WTC11 (cell line): ENCODE data around the gene NGF. TPM values are rescaled to one million over a fixed set of nuclear protein-coding genes. Genes with fewer than 3 reads are reported as not detected.

Source experiments
- ATAC-seq: fragments of 200-7000 bp; cut with Tn5 transposase; 2 replicates; pipeline ENCODE4 v1.10.0; 2021; ENCODE audit warnings: mild to moderate bottlenecking, moderate library complexity
- CTCF ChIA-PET: fragments of 300-600 bp; sonication (Branson Sonifier 250); formaldehyde crosslinking; loops from one replicate; lab custom pipeline; 2021; ENCODE audit warnings: antibody characterized with exemption; lab: Charles Lee
- POLR2A ChIA-PET: fragments of 350-600 bp; sonication (Branson Sonifier 250); formaldehyde crosslinking; loops from one replicate; lab custom pipeline; 2021; ENCODE audit warnings: antibody characterized with exemption; lab: Charles Lee
- DNase-seq: peaks from one replicate; pipeline ENCODE4 v3.0.0; 2021; ENCODE audit warnings: low spot score
- H3K27ac Mint-ChIP-seq: 2 replicates; pipeline ENCODE4 v1.8.0; 2021; ENCODE audit warnings: mixed read lengths
- H3K27me3 Mint-ChIP-seq: 2 replicates; pipeline ENCODE4 v1.8.0; 2021; ENCODE audit warnings: low read depth, mild to moderate bottlenecking, moderate library complexity, mixed read lengths
- H3K36me3 Mint-ChIP-seq: 2 replicates; pipeline ENCODE4 v1.8.0; 2021; ENCODE audit warnings: mixed read lengths
- H3K4me1 Mint-ChIP-seq: 2 replicates; pipeline ENCODE4 v1.8.0; 2022; ENCODE audit warnings: mixed read lengths
- H3K4me3 Mint-ChIP-seq: 2 replicates; pipeline ENCODE4 v1.8.0; 2021; ENCODE audit warnings: mild to moderate bottlenecking, moderate library complexity, mixed read lengths
- H3K9me3 Mint-ChIP-seq: 2 replicates; pipeline ENCODE4 v1.8.0; 2021; ENCODE audit warnings: mixed read lengths
- ARID4B ChIP-seq: sonication (generic); formaldehyde crosslinking; IDR thresholded peaks from 2 replicates; pipeline ENCODE4 v1.8.0; 2023; ENCODE audit warnings: missing genetic modification reagents, mild to moderate bottlenecking, borderline replicate concordance
- CREM ChIP-seq: sonication (generic); formaldehyde crosslinking; IDR thresholded peaks from 2 replicates; pipeline ENCODE4 v1.8.1; 2022; ENCODE audit warnings: mild to moderate bottlenecking, missing genetic modification reagents, moderate library complexity
- E2F1 ChIP-seq: sonication (generic); formaldehyde crosslinking; IDR thresholded peaks from 2 replicates; pipeline ENCODE4 v1.8.0; 2022; ENCODE audit warnings: mild to moderate bottlenecking, missing genetic modification reagents
- FOXP1 ChIP-seq: sonication (generic); formaldehyde crosslinking; IDR thresholded peaks from 2 replicates; pipeline ENCODE4 v1.8.0; 2022; ENCODE audit warnings: missing genetic modification reagents, mild to moderate bottlenecking, moderate library complexity, borderline replicate concordance
- GABPB1 ChIP-seq: sonication (generic); formaldehyde crosslinking; IDR thresholded peaks from 2 replicates; pipeline ENCODE4 v1.8.1; 2023; ENCODE audit warnings: mild to moderate bottlenecking, missing genetic modification reagents
- GTF2I ChIP-seq: fragments of 250-450 bp; sonication (Bioruptor Pico); conservative IDR thresholded peaks from 2 replicates; pipeline ENCODE4 v1.4.0; 2021; ENCODE audit warnings: mild to moderate bottlenecking
- HMGXB4 ChIP-seq: sonication (generic); formaldehyde crosslinking; IDR thresholded peaks from 2 replicates; pipeline ENCODE4 v1.8.1; 2023; ENCODE audit warnings: mild to moderate bottlenecking, moderate library complexity, missing genetic modification reagents
- IRF2 ChIP-seq: sonication (generic); formaldehyde crosslinking; IDR thresholded peaks from 2 replicates; pipeline ENCODE4 v1.8.0; 2022; ENCODE audit warnings: low read depth, missing genetic modification reagents, borderline replicate concordance
- RELA ChIP-seq: sonication (generic); formaldehyde crosslinking; IDR thresholded peaks from 2 replicates; pipeline ENCODE4 v1.8.1; 2022; ENCODE audit warnings: missing genetic modification reagents, mild to moderate bottlenecking, borderline replicate concordance
- RORB ChIP-seq: fragments of 250-450 bp; sonication (Bioruptor Pico); IDR thresholded peaks from 2 replicates; pipeline ENCODE4 v1.9.0; 2021; ENCODE audit warnings: mild to moderate bottlenecking
- SOX15 ChIP-seq: fragments of 250-450 bp; sonication (Bioruptor Pico); IDR thresholded peaks from 2 replicates; pipeline ENCODE4 v1.9.0; 2021; ENCODE audit warnings: mild to moderate bottlenecking
- ZBTB21 ChIP-seq: sonication (generic); formaldehyde crosslinking; IDR thresholded peaks from 2 replicates; pipeline ENCODE4 v1.8.1; 2023; ENCODE audit warnings: mild to moderate bottlenecking, missing genetic modification reagents, borderline replicate concordance
- ZNF232 ChIP-seq: sonication (generic); formaldehyde crosslinking; IDR thresholded peaks from 2 replicates; pipeline ENCODE4 v1.8.0; 2022; ENCODE audit warnings: mild to moderate bottlenecking, missing genetic modification reagents
- ZNF281 ChIP-seq: sonication (generic); formaldehyde crosslinking; IDR thresholded peaks from 2 replicates; pipeline ENCODE4 v1.8.0; 2023; ENCODE audit warnings: mild to moderate bottlenecking, missing genetic modification reagents
- ZNF423 ChIP-seq: fragments of 250-450 bp; sonication (Bioruptor Pico); IDR thresholded peaks from 2 replicates; pipeline ENCODE4 v2.1.2; 2022; ENCODE audit warnings: mild to moderate bottlenecking, moderate library complexity
- ZNF425 ChIP-seq: fragments of 250-450 bp; sonication (Bioruptor Pico); conservative IDR thresholded peaks from 2 replicates; pipeline ENCODE4 v1.9.0; 2021; ENCODE audit warnings: mild to moderate bottlenecking
- total RNA-seq: library from RNA; stranded (reverse); gene quantifications from 3 replicates; pipeline ENCODE4 v1.2.3, GENCODE V29; 2021

Gene NGF
- total RNA-seq, 1 experiment from 2014 or later: 0.55 TPM

GRCh38 chr1:115347282-115347681, 9.2 kb upstream of the NGF start:
- CTCF ChIA-PET: no interaction called here
- H3K9me3 Mint-ChIP-seq: no peaks in the 10 kb centered on the region
- H3K4me3 Mint-ChIP-seq: no peak overlapping the region
- H3K4me1 Mint-ChIP-seq: peaks cover 9% of the 10 kb centered on the region
- no peak for ATAC-seq
- H3K36me3 Mint-ChIP-seq: no peaks in the 10 kb centered on the region
- H3K27ac Mint-ChIP-seq: no peak overlapping the region
- no peak for DNase-seq
- H3K27me3 Mint-ChIP-seq: peaks cover under 1% of the 10 kb centered on the region; the same call in 1 of the 2 replicates
- POLR2A ChIA-PET: no interaction called here
- TF ChIP-seq ZNF425 (no peak), GTF2I (CRISPR knock-in tag) (no peak), E2F1 (CRISPR knock-in tag) (no peak), RELA (no peak), ARID4B (CRISPR knock-in tag) (no peak), IRF2 (CRISPR knock-in tag) (no peak), ZNF281 (CRISPR knock-in tag) (no peak), ZNF423 (no peak), FOXP1 (CRISPR knock-in tag) (no peak), ZNF232 (CRISPR knock-in tag) (no peak)

GRCh38 chr1:115343200-115343737, 5.2 kb upstream of the NGF start:
- no peaks in the 10 kb centered on the region for H3K9me3 Mint-ChIP-seq
- CTCF ChIA-PET: no interaction called here
- DNase-seq: no peak
- TF ChIP-seq ZBTB21 (CRISPR knock-in tag) (no peak), GABPB1 (CRISPR knock-in tag) (no peak), SOX15 (CRISPR knock-in tag) (no peak), CREM (CRISPR knock-in tag) (no peak), GTF2I (CRISPR knock-in tag) (no peak), ZNF425 (no peak), RELA (no peak), HMGXB4 (CRISPR knock-in tag) (no peak), RORB (CRISPR knock-in tag) (no peak)
- TF ChIP-seq, all 79 proteins: peak for 0
- Mint-ChIP-seq H3K4me3 (no peak overlapping the region), H3K4me1 (peaks cover 19% of the 10 kb centered on the region), H3K36me3 (no peaks in the 10 kb centered on the region), H3K27ac (no peak overlapping the region), H3K27me3 (peaks cover 40% of the 10 kb centered on the region)
- ATAC-seq: no peak
- POLR2A ChIA-PET: no interaction called here
